Panc1 (cell line): ENCODE results near the gene MCTP1.

ENCODE experiments used
- POLR2AphosphoS5 ChIP-seq: IDR thresholded peaks from 2 replicates; pipeline ENCODE4 v1.6.1; 2012; ENCODE audit warnings: mild to moderate bottlenecking, low read depth, low read length, moderate library complexity
- TF ChIP-seq, protein P1 (sequence below): fragments of 450-650 bp; IDR thresholded peaks from 2 replicates; pipeline ENCODE4 v1.5.1; 2017; ENCODE audit warnings: mild to moderate bottlenecking

GRCh38 chr5:94691291-94691690 is 593.6 kb downstream of the MCTP1 start:
- TF ChIP-seq, protein P1, sequence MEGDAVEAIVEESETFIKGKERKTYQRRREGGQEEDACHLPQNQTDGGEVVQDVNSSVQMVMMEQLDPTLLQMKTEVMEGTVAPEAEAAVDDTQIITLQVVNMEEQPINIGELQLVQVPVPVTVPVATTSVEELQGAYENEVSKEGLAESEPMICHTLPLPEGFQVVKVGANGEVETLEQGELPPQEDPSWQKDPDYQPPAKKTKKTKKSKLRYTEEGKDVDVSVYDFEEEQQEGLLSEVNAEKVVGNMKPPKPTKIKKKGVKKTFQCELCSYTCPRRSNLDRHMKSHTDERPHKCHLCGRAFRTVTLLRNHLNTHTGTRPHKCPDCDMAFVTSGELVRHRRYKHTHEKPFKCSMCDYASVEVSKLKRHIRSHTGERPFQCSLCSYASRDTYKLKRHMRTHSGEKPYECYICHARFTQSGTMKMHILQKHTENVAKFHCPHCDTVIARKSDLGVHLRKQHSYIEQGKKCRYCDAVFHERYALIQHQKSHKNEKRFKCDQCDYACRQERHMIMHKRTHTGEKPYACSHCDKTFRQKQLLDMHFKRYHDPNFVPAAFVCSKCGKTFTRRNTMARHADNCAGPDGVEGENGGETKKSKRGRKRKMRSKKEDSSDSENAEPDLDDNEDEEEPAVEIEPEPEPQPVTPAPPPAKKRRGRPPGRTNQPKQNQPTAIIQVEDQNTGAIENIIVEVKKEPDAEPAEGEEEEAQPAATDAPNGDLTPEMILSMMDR: no peak
- no peak for TF ChIP-seq POLR2AphosphoS5
